Dermis microvascular lymphatic vessel endothelial cell (primary cell): ENCODE measurements around the gene RNU6-1. TPM values are rescaled to one million over a fixed set of nuclear protein-coding genes. Genes with fewer than 3 reads are reported as not detected.

Source experiments
- DNase-seq, 2 donors: peaks; one replicate each; pipeline versions ENCODE4 v3.0.0 to v3.0.0-alpha.2; 2010; ENCODE audit warnings: low read depth in 2 of 2
- total RNA-seq: library from RNA; depleted of rRNA; stranded (reverse); fragments of >200 nt; gene quantifications from 2 replicates; pipeline ENCODE4 v1.2.1, GENCODE V29; 2014

RNU6-1 gene
- total RNA-seq, 1 donor from 2014 or later: not detected

- peak in 1 of 2 donors; percentile 52 for DNase-seq
These were observed 5.9 kb downstream of the RNU6-1 start for GRCh38 chr15:67833710-67834511.

GRCh38 chr15:67832897-67833709, 6.7 kb downstream of the RNU6-1 start:
- DNase-seq: no peak

GRCh38 chr15:67832031-67832551, 7.8 kb downstream of the RNU6-1 start:
- no peak for DNase-seq

GRCh38 chr15:67831363-67831762, 8.5 kb downstream of the RNU6-1 start:
- DNase-seq: no peak

GRCh38 chr15:67829647-67830504, 10.0 kb downstream of the RNU6-1 start:
- no peak for DNase-seq

- DNase-seq: no peak
These were observed 10.7 kb downstream of the RNU6-1 start for GRCh38 chr15:67828969-67829646.

GRCh38 chr15:67828278-67828968, 11.4 kb downstream of the RNU6-1 start:
- DNase-seq: no peak

GRCh38 chr15:67827562-67828277, 12.1 kb downstream of the RNU6-1 start:
- no peak for DNase-seq

- no peak for DNase-seq
These were observed 12.9 kb downstream of the RNU6-1 start for GRCh38 chr15:67826717-67827561.

- no peak for DNase-seq
These were observed 13.7 kb downstream of the RNU6-1 start for GRCh38 chr15:67825881-67826716.

- peak in 1 of 2 donors; percentile 50 for DNase-seq
These were observed 14.6 kb downstream of the RNU6-1 start, which contains the start of gene SKOR1 for GRCh38 chr15:67824976-67825880. TSS of gene SKOR1 (plus strand) at chr15:67825509. CDS start at chr15:67825603, 94 bp downstream.

GRCh38 chr15:67824197-67824968, 15.5 kb downstream of the RNU6-1 start:
- DNase-seq: no peak

- DNase-seq: no peak
These were observed 16.3 kb downstream of the RNU6-1 start for GRCh38 chr15:67823314-67824196.

- no peak for DNase-seq
These were observed 17.1 kb downstream of the RNU6-1 start for GRCh38 chr15:67822537-67823313.
